ENCODE results near the gene SLC39A10. TPM values are rescaled to one million over a fixed set of nuclear protein-coding genes. Genes with fewer than 3 reads are reported as not detected.

Gene SLC39A10
- total and polyA plus RNA-seq, 2 donors (not counting 1 experiment from before 2014, with no cell fraction given) = 18.6 to 99.3 TPM

GRCh38 chr2:195696012-195696411, 39.0 kb downstream of the SLC39A10 start:
- no peak overlapping the region for H3K27ac Mint-ChIP-seq
- DNase-seq (no peak), ATAC-seq (ENCODE audit: low read depth) (no peak)
- Histone ChIP-seq H3K36me3 (replicated peaks in 1 of 2; ENCODE audit: control extremely low read depth in 1 of 2, control insufficient read depth in 1 of 2, extremely low read depth in 1 of 2, insufficient read depth in 2 of 2, low read length in 1 of 2) (peaks cover 7 to 15% of the 10 kb centered on the region in 2 experiments), H3K79me2 (ENCODE audit: control insufficient read depth, insufficient read depth, low read length) (peaks cover 65% of the 10 kb centered on the region), H3K9me3 (ENCODE audit: control extremely low read depth in 1 of 3, control insufficient read depth in 2 of 3, insufficient read depth in 1 of 3, low read length in 2 of 3) (peaks cover 14 to 23% (median 19%) of the 10 kb centered on the region in 3 donors), H4K20me1 (ENCODE audit: control insufficient read depth, insufficient read depth, low read length, poor library complexity, severe bottlenecking) (peaks cover 4% of the 10 kb centered on the region), H2AFZ (ENCODE audit: insufficient read depth, low read depth, low read length, poor library complexity, severe bottlenecking) (no peak overlapping the region), H3K27ac (ENCODE audit: low read length in 2 of 2) (no peak overlapping the region), H3K4me1 (ENCODE audit: control insufficient read depth in 2 of 2, insufficient read depth in 2 of 2, low read length in 2 of 2) (peaks cover 7% of the 10 kb centered on the region in 2 donors), H3K4me3 (ENCODE audit: control extremely low read depth in 1 of 5, extremely low read depth in 1 of 5, insufficient read depth in 1 of 5, low read depth in 2 of 5, low read length in 4 of 5) (no peak overlapping the region), H3K27me3 (replicated peaks in 1 of 4; ENCODE audit: control extremely low read depth in 1 of 4, control insufficient read depth in 3 of 4, insufficient read depth in 4 of 4, low read length in 3 of 4) (no peaks in the 10 kb centered on the region), H3K4me2 (replicated peaks; ENCODE audit: low read depth, low read length, poor library complexity, severe bottlenecking) (peak overlapping the region; percentile 10), H3K9ac (ENCODE audit: low read length) (no peak overlapping the region)
- peaks cover 56% of the 10 kb centered on the region for H3K4me1 Mint-ChIP-seq
- H3K9me3 Mint-ChIP-seq (ENCODE audit: insufficient read depth) = peaks cover 35% of the 10 kb centered on the region
- intact Hi-C loops (cut with micrococcal nuclease) = no loop called here
- no peaks in the 10 kb centered on the region for H3K27me3 Mint-ChIP-seq
- POLR2A ChIA-PET = no interaction called here
- CTCF ChIA-PET = interaction anchor here (0.7 kb wide), 1 partner anchor 43 kb away, joined by 4 read pairs; no protein-coding TSS in a partner anchor
- WGBS (ENCODE audit: insufficient coverage) = no CpG with 5 or more reads among the region's 1 CpG
- no peak overlapping the region for H3K4me3 Mint-ChIP-seq
- TF ChIP-seq CTCF (IDR thresholded peaks at IDR 0.05) (no peak), EZH2 (IDR thresholded peaks at IDR 0.05; ENCODE audit: borderline replicate concordance, insufficient read depth, low read depth, low read length, poor library complexity, severe bottlenecking) (no peak)

GRCh38 chr2:195697681-195698220, 40.7 kb downstream of the SLC39A10 start:
- H2AFZ ChIP-seq (ENCODE audit: insufficient read depth, low read depth, low read length, poor library complexity, severe bottlenecking) = no peak overlapping the region
- H3K79me2 ChIP-seq (ENCODE audit: control insufficient read depth, insufficient read depth, low read length) = peaks cover 72% of the 10 kb centered on the region
- peaks cover 7% of the 10 kb centered on the region in 2 donors for H3K4me1 ChIP-seq (ENCODE audit: control insufficient read depth in 2 of 2, insufficient read depth in 2 of 2, low read length in 2 of 2)
- no peak overlapping the region for H3K27ac ChIP-seq (ENCODE audit: low read length in 2 of 2)
- H3K27ac Mint-ChIP-seq = no peak overlapping the region
- POLR2A ChIA-PET = no interaction called here
- intact Hi-C loops (cut with micrococcal nuclease) = no loop called here
- DNase-seq = no peak
- H3K4me3 Mint-ChIP-seq = no peak overlapping the region
- TF ChIP-seq CTCF (IDR thresholded peaks at IDR 0.05) (no peak), EZH2 (IDR thresholded peaks at IDR 0.05; ENCODE audit: borderline replicate concordance, insufficient read depth, low read depth, low read length, poor library complexity, severe bottlenecking) (no peak)
- peaks cover 11 to 18% of the 10 kb centered on the region in 2 experiments for H3K36me3 ChIP-seq (replicated peaks in 1 of 2; ENCODE audit: control extremely low read depth in 1 of 2, control insufficient read depth in 1 of 2, extremely low read depth in 1 of 2, insufficient read depth in 2 of 2, low read length in 1 of 2)
- H3K4me2 ChIP-seq (replicated peaks; ENCODE audit: low read depth, low read length, poor library complexity, severe bottlenecking) = no peak overlapping the region
- peaks cover 43% of the 10 kb centered on the region for H3K4me1 Mint-ChIP-seq
- ATAC-seq (ENCODE audit: low read depth) = no peak
- no peaks in the 10 kb centered on the region for H3K27me3 ChIP-seq (replicated peaks in 1 of 4; ENCODE audit: control extremely low read depth in 1 of 4, control insufficient read depth in 3 of 4, insufficient read depth in 4 of 4, low read length in 3 of 4)
- H3K27me3 Mint-ChIP-seq = no peaks in the 10 kb centered on the region
- H4K20me1 ChIP-seq (ENCODE audit: control insufficient read depth, insufficient read depth, low read length, poor library complexity, severe bottlenecking) = peaks cover 4% of the 10 kb centered on the region
- peaks cover 17 to 25% (median 23%) of the 10 kb centered on the region in 3 donors for H3K9me3 ChIP-seq (ENCODE audit: control extremely low read depth in 1 of 3, control insufficient read depth in 2 of 3, insufficient read depth in 1 of 3, low read length in 2 of 3)
- no peak overlapping the region for H3K9ac ChIP-seq (ENCODE audit: low read length)
- CTCF ChIA-PET = no interaction called here
- 100% methylated on average over 1 of the region's 3 CpGs for WGBS (ENCODE audit: insufficient coverage)
- no peak overlapping the region for H3K4me3 ChIP-seq (ENCODE audit: control extremely low read depth in 1 of 5, extremely low read depth in 1 of 5, insufficient read depth in 1 of 5, low read depth in 2 of 5, low read length in 4 of 5)
- H3K9me3 Mint-ChIP-seq (ENCODE audit: insufficient read depth) = peaks cover 30% of the 10 kb centered on the region
